Activated T-cell treated with anti-CD3 and anti-CD28 coated beads for 1 hour (primary cell): ENCODE results near the gene HOXA13.

Experiments used
- DNase-seq: peaks from one replicate; pipeline ENCODE4 v3.0.0-alpha.2; 2020; ENCODE audit warnings: low read depth

The HOXA13 gene

GRCh38 chr7:27148031-27148755 lies 51.7 kb downstream of the HOXA13 start:
- DNase-seq, result no peak

GRCh38 chr7:27147199-27148030 lies 52.5 kb downstream of the HOXA13 start, which contains the start of gene HOXA6:
TSS of gene HOXA6 (minus strand) at chr7:27147774. CDS start at chr7:27147749, 25 bp downstream.
- no peak for DNase-seq

DNA sequence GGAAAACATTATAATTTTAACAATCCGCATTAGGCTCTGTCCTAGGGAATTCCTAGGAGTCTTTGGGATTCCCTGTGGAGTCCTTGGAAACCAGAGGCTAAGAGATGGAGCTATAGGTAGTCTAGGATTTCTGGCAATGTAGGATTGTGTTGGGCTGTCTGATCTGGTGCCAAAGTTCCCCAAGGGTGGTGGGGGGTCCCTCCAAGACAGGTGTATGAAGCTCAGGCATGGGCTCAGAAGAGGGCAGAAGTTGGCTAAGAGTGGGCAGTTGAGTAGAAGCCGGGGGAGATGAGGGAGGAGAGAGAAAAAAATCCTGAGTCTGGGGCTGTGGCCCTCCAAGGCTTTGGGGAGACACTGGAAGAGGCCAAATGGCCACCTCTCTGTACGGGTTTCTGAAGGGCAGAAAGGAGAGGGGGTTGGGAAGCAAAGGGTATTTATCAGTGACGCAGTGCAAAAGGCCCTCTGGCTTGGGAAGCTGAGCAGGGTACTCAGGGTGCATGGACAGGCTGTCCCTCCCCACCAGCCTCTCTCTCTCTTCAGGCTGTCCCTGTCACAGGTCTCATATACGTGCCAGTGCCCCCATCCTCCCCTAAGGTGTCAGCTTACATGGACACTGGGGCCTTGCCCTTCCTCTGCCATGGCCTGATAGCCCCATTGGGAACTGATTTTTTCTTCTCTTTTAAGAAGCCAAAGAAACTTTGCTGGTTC lies 53.2 kb downstream of the HOXA13 start:
- no peak for DNase-seq

- no peak for DNase-seq
Measured at GRCh38 chr7:27145914-27146412, 53.9 kb downstream of the HOXA13 start.

DNA sequence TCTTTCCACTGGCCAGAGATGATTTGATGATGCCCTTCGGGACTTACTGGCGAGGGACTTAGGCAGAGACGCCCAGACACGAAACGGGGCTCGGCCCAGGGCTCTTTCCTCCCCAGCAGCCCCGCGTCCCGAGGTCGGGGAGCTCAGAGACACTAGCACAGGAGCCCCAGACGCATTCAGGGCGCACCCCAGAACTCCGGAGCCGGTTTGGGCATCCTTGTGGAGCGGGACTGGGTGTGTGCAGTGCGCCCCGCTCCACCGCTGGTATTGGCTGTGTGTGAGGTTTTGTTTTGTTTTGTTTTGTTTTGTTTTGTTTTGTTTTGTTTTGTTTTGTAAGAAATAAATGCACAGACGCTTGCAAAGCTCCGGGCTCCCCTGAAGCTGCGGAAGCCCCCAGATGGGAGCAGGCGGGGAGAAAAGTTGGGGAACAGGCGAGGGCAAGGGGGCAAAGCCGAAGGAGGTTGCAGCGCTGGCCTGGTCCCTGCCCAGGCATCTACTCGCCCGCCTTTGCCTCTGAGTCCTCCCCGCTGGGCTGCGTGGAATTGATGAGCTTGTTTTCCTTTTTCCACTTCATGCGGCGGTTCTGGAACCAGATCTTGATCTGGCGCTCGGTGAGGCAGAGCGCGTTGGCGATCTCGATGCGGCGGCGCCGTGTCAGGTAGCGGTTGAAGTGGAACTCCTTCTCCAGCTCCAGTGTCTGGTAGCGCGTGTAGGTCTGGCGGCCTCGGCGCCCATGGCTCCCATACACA lies 54.6 kb downstream of the HOXA13 start:
- DNase-seq, result no peak

GRCh38 chr7:27144781-27145164 lies 55.1 kb downstream of the HOXA13 start:
- DNase-seq, result no peak
